Motor neuron (in vitro differentiated cells): Measurements from ENCODE around the gene AXL. TPM values are rescaled to one million over a fixed set of nuclear protein-coding genes. Genes with fewer than 3 reads are reported as not detected.

Experiments
- ATAC-seq, 8 experiments: fragments of 200-7000 bp; cut with Tn5 transposase; replicated peaks in 6 of 8; 2 replicates each; pipeline ENCODE4 v1.8.0; 2021; ENCODE audit warnings: mild to moderate bottlenecking in 8 of 8, moderate library complexity in 8 of 8
- H3K27ac ChIP-seq, 2 donors: fragments of 250-450 bp; sonication (Bioruptor Pico); 2 replicates each; pipeline ENCODE4 v1.9.0; 2021; ENCODE audit warnings: antibody characterized with exemption in 2 of 2, mild to moderate bottlenecking in 2 of 2, moderate library complexity in 1 of 2
- H3K4me1 ChIP-seq, 2 donors: fragments of 250-450 bp; sonication (Bioruptor Pico); replicated peaks in 1 of 2; 2 replicates each; pipeline ENCODE4 v1.6.1; 2021; ENCODE audit warnings: antibody characterized with exemption in 2 of 2, mild to moderate bottlenecking in 2 of 2, moderate library complexity in 1 of 2
- H3K4me3 ChIP-seq, 5 donors: fragments of 250-450 bp; sonication (Bioruptor Pico); 2 replicates each; pipeline ENCODE4 v1.9.0; 2021; ENCODE audit warnings: antibody characterized with exemption in 5 of 5, mild to moderate bottlenecking in 5 of 5, moderate library complexity in 4 of 5
- WGBS, 10 experiments: fragments of 450-650 bp; shearing (Covaris generic); methylation state at CpG; one replicate each; pipeline ENCODE4 v1.0.0; 2022; 5-methylcytosine and 5-hydroxymethylcytosine counted together
- in situ Hi-C, 9 experiments: fragments of 400-800 bp; cut with MboI; loops; one replicate each; pipeline ENCODE4 v1.15.0; 2021; ENCODE audit warnings: low sequenced_read_pairs in 9 of 9, low pct_unique_long_range_greater_than_20kb in 2 of 9; ENCODE audit not compliant: unreplicated experiment in 9 of 9
- total RNA-seq, 8 experiments: library from RNA; unstranded; fragments of 300-600 nt; gene quantifications; 2 replicates each; pipeline versions ENCODE4 v1.2.3 to v1.2.4, GENCODE V29; 2022

AXL gene
- total RNA-seq, 8 experiments from 2014 or later = 0.55 to 20.8 (median 4.9) TPM

- Histone ChIP-seq H3K4me3 (no peak overlapping the region), H3K4me1 (peaks cover 7 to 14% of the 10 kb centered on the region in 2 donors), H3K27ac (no peak overlapping the region)
- in situ Hi-C loops = no loop called here
- ATAC-seq = no peak
- WGBS, 10 experiments = 70 to 100% (median 100%) methylated on average over 1 to 2 of the region's 3 CpGs; no CpG with 5 or more reads in 6 of the 10 experiments
Measured at GRCh38 chr19:41230067-41230857, 11.2 kb downstream of the AXL start.

GRCh38 chr19:41232686-41233085, 13.7 kb downstream of the AXL start:
- no peak overlapping the region for H3K4me3 ChIP-seq
- no peak for ATAC-seq
- WGBS, 10 experiments = 82 to 100% (median 95%) methylated on average over 1 to 7 of the region's 8 CpGs
- no peak overlapping the region for H3K27ac ChIP-seq
- in situ Hi-C loops = no loop called here
- no peaks in the 10 kb centered on the region for H3K4me1 ChIP-seq

- Histone ChIP-seq H3K27ac (no peak overlapping the region), H3K4me1 (no peaks in the 10 kb centered on the region), H3K4me3 (no peak overlapping the region)
- no peak for ATAC-seq
- WGBS, 10 experiments = 40 to 80% (median 62%) methylated on average over 1 to 2 of the region's 4 CpGs; no CpG with 5 or more reads in 6 of the 10 experiments
- in situ Hi-C loops = no loop called here
Measured at GRCh38 chr19:41233748-41234240, 14.8 kb downstream of the AXL start.

- in situ Hi-C loops = no loop called here
- no peak overlapping the region for H3K27ac ChIP-seq
- H3K4me1 ChIP-seq = no peaks in the 10 kb centered on the region
- WGBS, 10 experiments = 47 to 100% (median 77%) methylated on average over 1 to 5 of the region's 8 CpGs
- no peak for ATAC-seq
- H3K4me3 ChIP-seq = no peak overlapping the region
Measured at GRCh38 chr19:41234512-41235168, 15.6 kb downstream of the AXL start.

GRCh38 chr19:41235480-41235879, 16.5 kb downstream of the AXL start:
- no peak overlapping the region for H3K4me3 ChIP-seq
- in situ Hi-C loops = no loop called here
- ATAC-seq = no peak
- H3K27ac ChIP-seq = no peak overlapping the region
- WGBS, 10 experiments = 67 to 100% (median 95%) methylated on average over 1 to 3 of the region's 4 CpGs; no CpG with 5 or more reads in 2 of the 10 experiments
- H3K4me1 ChIP-seq = no peaks in the 10 kb centered on the region

- 73 to 100% methylated on average over 1 to 3 of the region's 10 CpGs; no CpG with 5 or more reads in 8 of the 10 experiments for WGBS, 10 experiments
- ATAC-seq = no peak
- in situ Hi-C loops = no loop called here
Measured at GRCh38 chr19:41238244-41238643, 19.2 kb downstream of the AXL start.

GRCh38 chr19:41239363-41239762, 20.3 kb downstream of the AXL start:
- Histone ChIP-seq H3K27ac (no peak overlapping the region), H3K4me1 (no peaks in the 10 kb centered on the region), H3K4me3 (no peak overlapping the region)
- ATAC-seq = no peak
- 20 to 94% (median 77%) methylated on average over 2 to 9 of the region's 9 CpGs; no CpG with 5 or more reads in 3 of the 10 experiments for WGBS, 10 experiments
- in situ Hi-C loops = no loop called here

More at GRCh38 chr19:41238244-41238643, 19.2 kb downstream of the AXL start:
- Histone ChIP-seq H3K27ac (no peak overlapping the region), H3K4me3 (no peak overlapping the region), H3K4me1 (no peaks in the 10 kb centered on the region)

GRCh38 chr19:41239961-41240574, 21.0 kb downstream of the AXL start:
- WGBS, 10 experiments = 83 to 90% (median 88%) methylated on average over 1 to 2 of the region's 2 CpGs; no CpG with 5 or more reads in 7 of the 10 experiments
- no peak overlapping the region for H3K27ac ChIP-seq
- in situ Hi-C loops = no loop called here
- no peak overlapping the region for H3K4me3 ChIP-seq
- no peaks in the 10 kb centered on the region for H3K4me1 ChIP-seq
- ATAC-seq = no peak

- Histone ChIP-seq H3K4me1 (no peaks in the 10 kb centered on the region), H3K27ac (no peak overlapping the region), H3K4me3 (no peak overlapping the region)
- in situ Hi-C loops = no loop called here
- ATAC-seq = no peak
- 68 to 96% (median 80%) methylated on average over 1 to 5 of the region's 5 CpGs; no CpG with 5 or more reads in 3 of the 10 experiments for WGBS, 10 experiments
Measured at GRCh38 chr19:41241859-41242258, 22.8 kb downstream of the AXL start.

- 67 to 100% (median 87%) methylated on average over 1 to 3 of the region's 4 CpGs for WGBS, 10 experiments
- in situ Hi-C loops = no loop called here
- Histone ChIP-seq H3K27ac (no peak overlapping the region), H3K4me1 (no peaks in the 10 kb centered on the region), H3K4me3 (no peak overlapping the region)
- no peak for ATAC-seq
Measured at GRCh38 chr19:41244117-41244516, 25.1 kb downstream of the AXL start.

- Histone ChIP-seq H3K27ac (no peak overlapping the region), H3K4me3 (no peak overlapping the region), H3K4me1 (no peaks in the 10 kb centered on the region)
- 54 to 100% (median 91%) methylated on average over 1 to 3 of the region's 3 CpGs; no CpG with 5 or more reads in 2 of the 10 experiments for WGBS, 10 experiments
- in situ Hi-C loops = no loop called here
- peak in 5 of 8 experiments; percentile 29 to 73 (median 41) for ATAC-seq
Measured at GRCh38 chr19:41245843-41246242, 26.8 kb downstream of the AXL start.

GRCh38 chr19:41248895-41249294, 29.9 kb downstream of the AXL start:
- Histone ChIP-seq H3K27ac (no peak overlapping the region), H3K4me3 (no peak overlapping the region), H3K4me1 (no peaks in the 10 kb centered on the region)
- in situ Hi-C loops = no loop called here
- WGBS, 10 experiments = 60 to 100% (median 100%) methylated on average over 1 to 3 of the region's 4 CpGs; no CpG with 5 or more reads in 4 of the 10 experiments
- peak in 2 of 8 experiments; percentile 13 to 16 for ATAC-seq
